ENCODE data around the gene CYB5R3.

DNA sequence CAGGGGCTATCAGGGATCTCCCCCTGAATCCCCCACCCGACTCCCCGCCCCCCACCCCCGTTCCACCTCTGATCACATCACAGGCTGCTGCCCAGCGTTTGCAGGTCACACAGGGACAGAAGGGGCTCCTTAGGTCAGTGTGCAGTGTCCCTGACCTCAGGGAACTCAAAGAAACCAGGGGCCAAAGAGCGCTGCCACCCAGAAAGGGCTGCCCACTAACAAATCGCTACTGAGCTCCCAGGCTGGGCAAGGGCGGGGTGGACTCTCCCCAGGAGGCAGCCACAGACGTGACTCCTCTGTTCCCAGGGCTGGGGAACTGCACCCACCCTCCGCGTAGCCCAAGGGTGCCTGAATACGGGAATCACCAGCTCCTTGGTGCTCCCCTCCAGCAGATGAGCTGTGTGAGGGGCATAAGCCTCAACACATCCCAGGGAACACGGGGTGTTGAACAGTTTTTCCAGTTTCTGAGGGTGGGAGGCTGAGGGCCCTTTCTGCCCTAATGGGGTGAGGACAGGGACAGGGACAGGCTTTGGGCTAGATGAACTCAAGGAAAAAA, 24.6 kb downstream of the CYB5R3 start:
- TF ChIP-seq ZNF565 (CRISPR knock-in tag; conservative IDR thresholded peaks at IDR 0.05; ENCODE audit: low read depth) (no peak), ZNF8 (CRISPR knock-in tag; IDR thresholded peaks at IDR 0.05) (no peak), ZFP3 (CRISPR knock-in tag; IDR thresholded peaks at IDR 0.05) (no peak), ARNTL (CRISPR knock-in tag; IDR thresholded peaks at IDR 0.05; ENCODE audit: borderline replicate concordance, low read depth) (no peak), CSDC2 (CRISPR knock-in tag; IDR thresholded peaks at IDR 0.05) (no peak)
- TF ChIP-seq, protein P1, sequence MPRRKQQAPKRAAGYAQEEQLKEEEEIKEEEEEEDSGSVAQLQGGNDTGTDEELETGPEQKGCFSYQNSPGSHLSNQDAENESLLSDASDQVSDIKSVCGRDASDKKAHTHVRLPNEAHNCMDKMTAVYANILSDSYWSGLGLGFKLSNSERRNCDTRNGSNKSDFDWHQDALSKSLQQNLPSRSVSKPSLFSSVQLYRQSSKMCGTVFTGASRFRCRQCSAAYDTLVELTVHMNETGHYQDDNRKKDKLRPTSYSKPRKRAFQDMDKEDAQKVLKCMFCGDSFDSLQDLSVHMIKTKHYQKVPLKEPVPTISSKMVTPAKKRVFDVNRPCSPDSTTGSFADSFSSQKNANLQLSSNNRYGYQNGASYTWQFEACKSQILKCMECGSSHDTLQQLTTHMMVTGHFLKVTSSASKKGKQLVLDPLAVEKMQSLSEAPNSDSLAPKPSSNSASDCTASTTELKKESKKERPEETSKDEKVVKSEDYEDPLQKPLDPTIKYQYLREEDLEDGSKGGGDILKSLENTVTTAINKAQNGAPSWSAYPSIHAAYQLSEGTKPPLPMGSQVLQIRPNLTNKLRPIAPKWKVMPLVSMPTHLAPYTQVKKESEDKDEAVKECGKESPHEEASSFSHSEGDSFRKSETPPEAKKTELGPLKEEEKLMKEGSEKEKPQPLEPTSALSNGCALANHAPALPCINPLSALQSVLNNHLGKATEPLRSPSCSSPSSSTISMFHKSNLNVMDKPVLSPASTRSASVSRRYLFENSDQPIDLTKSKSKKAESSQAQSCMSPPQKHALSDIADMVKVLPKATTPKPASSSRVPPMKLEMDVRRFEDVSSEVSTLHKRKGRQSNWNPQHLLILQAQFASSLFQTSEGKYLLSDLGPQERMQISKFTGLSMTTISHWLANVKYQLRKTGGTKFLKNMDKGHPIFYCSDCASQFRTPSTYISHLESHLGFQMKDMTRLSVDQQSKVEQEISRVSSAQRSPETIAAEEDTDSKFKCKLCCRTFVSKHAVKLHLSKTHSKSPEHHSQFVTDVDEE (CRISPR knock-in tag; IDR thresholded peaks at IDR 0.05): no peak
- TF ChIP-seq, protein P2, sequence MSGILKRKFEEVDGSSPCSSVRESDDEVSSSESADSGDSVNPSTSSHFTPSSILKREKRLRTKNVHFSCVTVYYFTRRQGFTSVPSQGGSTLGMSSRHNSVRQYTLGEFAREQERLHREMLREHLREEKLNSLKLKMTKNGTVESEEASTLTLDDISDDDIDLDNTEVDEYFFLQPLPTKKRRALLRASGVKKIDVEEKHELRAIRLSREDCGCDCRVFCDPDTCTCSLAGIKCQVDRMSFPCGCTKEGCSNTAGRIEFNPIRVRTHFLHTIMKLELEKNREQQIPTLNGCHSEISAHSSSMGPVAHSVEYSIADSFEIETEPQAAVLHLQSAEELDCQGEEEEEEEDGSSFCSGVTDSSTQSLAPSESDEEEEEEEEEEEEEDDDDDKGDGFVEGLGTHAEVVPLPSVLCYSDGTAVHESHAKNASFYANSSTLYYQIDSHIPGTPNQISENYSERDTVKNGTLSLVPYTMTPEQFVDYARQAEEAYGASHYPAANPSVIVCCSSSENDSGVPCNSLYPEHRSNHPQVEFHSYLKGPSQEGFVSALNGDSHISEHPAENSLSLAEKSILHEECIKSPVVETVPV (CRISPR knock-in tag; IDR thresholded peaks at IDR 0.05): no peak
- TF ChIP-seq, protein P3, sequence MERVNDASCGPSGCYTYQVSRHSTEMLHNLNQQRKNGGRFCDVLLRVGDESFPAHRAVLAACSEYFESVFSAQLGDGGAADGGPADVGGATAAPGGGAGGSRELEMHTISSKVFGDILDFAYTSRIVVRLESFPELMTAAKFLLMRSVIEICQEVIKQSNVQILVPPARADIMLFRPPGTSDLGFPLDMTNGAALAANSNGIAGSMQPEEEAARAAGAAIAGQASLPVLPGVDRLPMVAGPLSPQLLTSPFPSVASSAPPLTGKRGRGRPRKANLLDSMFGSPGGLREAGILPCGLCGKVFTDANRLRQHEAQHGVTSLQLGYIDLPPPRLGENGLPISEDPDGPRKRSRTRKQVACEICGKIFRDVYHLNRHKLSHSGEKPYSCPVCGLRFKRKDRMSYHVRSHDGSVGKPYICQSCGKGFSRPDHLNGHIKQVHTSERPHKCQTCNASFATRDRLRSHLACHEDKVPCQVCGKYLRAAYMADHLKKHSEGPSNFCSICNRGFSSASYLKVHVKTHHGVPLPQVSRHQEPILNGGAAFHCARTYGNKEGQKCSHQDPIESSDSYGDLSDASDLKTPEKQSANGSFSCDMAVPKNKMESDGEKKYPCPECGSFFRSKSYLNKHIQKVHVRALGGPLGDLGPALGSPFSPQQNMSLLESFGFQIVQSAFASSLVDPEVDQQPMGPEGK (CRISPR knock-in tag; IDR thresholded peaks at IDR 0.05; ENCODE audit: borderline replicate concordance): no peak

All from SK-N-SH treated with all-trans-retinoic acid at 6 μM for 48 hours (cell line).